Hematopoietic multipotent progenitor cell treated with erythropoietin and hydrocortisone succinate and interleukin-3 and kit ligand, for 6 days (in vitro differentiated cells): ENCODE results near the gene KIAA1328.
"Not testable (repeated sequence)": the region's sequence is repeated elsewhere in the genome, so short reads cannot be mapped to it uniquely, and the experiment has no call there.

ENCODE experiments used
- DNase-seq: peaks from one replicate; pipeline ENCODE4 v3.0.0-alpha.2; 2015

The KIAA1328 gene

DNA sequence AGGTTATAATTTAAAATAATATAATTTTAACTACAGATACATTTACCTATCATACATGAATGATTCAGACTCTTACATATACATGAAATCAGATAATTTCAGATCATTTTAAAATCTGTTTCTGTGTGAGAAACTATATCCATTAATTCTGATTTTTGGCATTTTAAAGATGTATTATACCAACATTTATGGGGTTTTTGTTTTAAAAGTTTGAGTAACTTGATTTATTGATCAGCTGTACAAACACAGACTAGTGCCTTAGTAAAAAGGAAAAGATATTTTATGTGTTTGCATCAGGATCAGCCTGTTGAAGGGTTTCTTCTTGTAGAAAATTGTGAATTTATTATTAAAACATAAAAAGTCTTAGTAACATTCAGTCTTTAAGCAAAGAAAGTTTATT lies 59.9 kb downstream of the KIAA1328 start:
- DNase-seq: no peak

DNA sequence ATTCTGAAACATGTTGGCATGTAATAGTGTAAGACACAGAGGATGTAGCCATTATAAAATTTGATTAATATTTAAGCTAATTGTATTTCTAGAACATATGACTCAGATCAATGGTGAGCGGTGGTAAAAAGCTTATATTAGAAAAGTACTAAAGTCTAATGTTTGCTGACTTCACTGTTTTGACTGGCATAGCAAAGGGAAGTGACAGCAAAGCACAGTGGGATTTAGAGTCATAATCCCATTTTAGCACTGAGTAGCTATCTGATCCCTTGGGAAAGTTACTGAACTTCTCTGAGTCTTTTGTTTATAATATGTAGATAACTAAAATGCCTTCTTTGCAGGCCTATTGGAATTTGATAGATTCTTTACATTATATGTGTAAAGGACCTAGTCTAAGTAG lies 60.4 kb downstream of the KIAA1328 start:
- no peak for DNase-seq

DNA sequence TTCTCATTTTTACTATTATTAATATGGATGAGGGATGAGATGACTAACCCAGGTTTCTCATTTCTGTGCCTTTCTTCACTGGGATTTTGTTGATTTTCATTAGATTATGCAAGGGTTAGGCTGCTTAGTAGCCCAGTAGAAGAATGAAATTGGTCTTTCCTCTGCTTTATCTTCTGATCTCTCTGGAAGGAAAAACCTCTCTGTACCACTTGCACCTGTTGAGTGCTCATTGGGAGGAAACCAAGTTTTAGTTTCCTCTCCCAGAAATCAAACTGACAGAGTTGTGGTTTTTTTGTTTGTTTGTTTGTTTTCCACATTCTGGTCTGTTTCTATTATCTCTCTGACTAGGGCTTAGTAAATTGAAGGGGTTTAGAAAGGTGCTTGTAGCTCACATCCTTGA lies 60.8 kb downstream of the KIAA1328 start:
- DNase-seq: no peak

DNA sequence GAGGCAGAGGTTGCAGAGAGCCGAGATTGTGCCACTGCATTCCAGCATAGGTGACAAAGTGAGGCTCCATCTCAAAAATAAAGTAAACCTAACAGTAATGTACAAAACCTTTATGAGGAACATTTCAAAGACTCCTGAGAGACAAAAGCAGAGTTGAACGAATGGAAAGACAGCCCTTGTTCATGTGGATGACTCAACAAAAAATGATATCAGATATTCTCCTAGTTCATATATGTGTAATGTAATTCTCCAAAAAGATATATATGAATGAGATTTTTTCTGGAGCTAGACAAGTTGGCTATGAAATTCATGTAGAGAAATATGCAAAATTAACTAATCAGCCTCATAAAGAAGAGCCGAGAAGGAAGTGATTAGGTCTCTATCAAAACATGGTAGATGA lies 61.7 kb downstream of the KIAA1328 start:
- DNase-seq: peak; percentile 9

DNA sequence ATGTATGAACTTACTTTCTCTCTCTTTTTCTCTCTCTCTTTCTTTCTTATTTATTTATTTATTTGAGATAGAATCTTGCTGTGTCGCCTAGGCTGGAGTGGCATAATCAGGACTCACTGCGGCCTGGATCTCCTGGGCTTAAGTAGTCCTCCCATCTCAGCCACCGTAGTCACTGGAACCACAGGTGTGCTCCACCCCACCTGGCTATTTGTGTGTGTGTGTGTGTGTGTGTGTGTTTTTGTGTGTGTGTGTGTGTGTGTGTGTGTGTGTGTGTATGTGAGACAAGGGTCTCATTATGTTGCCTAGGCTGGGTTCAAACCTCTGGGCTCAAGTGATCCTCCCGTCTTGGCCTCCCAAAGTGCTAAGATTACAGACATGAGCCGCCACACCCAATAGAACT lies 64.3 kb downstream of the KIAA1328 start:
- DNase-seq: no peak

DNA sequence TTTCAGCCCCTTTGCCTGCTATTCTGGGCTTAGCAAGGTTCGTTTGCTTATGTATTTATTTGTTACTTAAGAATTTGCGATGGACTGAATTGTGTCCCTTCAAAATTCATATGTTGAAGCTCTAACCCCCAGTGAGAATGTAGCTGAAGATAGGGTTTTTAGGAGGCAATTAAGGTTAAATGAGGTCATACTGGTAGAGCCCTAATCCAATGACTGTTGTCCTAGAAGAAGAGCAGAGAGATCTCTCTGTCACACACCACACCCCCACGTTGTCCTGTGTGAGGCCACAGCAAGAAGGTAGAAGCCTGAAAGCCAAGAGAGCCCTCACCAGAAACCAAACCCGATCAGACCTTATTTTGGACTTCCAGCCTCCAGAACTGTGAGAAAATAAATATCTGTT lies 66.7 kb downstream of the KIAA1328 start:
- peak; percentile 31 for DNase-seq

DNA sequence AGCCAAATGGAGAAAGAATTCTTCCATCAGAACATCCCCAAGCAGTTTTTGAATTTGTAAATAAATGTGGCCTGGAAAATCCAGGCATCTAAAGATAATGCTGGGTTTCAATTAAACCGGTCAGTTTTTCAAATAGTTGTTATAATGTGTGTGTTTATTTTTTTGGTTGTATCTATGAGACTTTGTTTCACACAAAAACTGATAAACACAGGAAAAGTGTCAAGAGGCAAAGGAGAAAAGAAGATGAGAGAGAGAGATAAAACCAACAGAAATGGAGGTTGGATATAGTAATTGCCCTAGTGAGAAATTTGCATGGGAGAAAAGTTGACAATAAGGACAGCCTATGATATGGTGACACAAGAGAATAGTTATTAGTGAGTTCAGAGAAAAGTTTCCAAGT lies 68.3 kb downstream of the KIAA1328 start:
- no peak for DNase-seq

DNA sequence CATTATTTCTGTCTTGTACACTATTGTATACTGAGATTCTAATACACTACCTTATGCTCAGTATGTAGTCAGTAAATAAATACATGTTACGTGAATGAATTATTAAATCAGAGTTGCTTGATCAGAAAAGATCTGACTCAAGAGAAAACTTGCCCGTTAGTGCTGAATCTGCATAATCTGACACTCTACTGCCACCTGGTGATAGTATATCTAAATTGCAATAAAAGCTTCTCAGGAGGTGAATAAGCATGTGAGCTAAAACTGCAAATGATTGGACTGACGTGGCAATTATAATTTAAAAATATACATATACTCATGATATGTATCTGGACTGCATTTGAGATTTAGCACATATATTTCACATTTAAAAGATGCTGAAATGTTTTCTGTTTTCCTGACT lies 70.4 kb downstream of the KIAA1328 start:
- peak; percentile 79 for DNase-seq

DNA sequence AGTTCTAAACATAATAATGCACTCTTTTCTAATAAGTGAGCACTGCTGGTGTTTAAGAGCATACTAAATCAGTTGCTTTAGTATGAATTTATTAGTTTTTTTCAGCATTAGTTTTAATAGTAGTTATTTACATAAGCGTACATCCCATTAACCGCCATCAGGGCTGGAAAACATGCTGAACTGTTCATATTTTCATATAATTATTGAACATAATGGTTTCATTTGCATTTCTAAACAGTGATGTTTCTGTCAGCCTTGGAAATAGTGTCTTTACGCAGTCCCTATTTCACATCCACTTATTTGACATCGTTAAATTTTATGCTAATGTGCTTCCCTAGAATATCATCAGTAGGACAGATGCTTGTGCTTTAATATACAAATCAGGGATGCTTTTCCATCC lies 71.5 kb downstream of the KIAA1328 start:
- no peak for DNase-seq

DNA sequence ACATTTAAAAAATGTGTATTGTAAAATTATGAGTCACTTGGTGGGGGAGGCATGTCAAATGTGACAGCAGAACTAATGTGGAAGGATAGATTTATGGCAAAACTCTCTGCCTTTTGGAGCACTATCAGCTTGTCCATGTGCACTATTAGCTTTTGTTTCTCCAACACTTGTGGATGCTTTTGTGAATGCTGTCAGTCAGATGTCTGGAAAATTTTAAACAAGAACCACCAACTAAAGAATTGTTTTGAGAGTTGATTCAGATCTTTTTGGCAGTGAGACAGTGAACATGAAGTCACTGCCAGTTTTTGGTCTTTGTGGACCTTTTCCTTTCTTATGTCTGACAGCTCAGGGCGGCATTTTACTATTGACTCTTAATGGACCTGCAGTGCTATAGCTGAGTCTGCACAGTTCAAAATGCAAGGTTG lies 72.4 kb downstream of the KIAA1328 start:
- DNase-seq: no peak

DNA sequence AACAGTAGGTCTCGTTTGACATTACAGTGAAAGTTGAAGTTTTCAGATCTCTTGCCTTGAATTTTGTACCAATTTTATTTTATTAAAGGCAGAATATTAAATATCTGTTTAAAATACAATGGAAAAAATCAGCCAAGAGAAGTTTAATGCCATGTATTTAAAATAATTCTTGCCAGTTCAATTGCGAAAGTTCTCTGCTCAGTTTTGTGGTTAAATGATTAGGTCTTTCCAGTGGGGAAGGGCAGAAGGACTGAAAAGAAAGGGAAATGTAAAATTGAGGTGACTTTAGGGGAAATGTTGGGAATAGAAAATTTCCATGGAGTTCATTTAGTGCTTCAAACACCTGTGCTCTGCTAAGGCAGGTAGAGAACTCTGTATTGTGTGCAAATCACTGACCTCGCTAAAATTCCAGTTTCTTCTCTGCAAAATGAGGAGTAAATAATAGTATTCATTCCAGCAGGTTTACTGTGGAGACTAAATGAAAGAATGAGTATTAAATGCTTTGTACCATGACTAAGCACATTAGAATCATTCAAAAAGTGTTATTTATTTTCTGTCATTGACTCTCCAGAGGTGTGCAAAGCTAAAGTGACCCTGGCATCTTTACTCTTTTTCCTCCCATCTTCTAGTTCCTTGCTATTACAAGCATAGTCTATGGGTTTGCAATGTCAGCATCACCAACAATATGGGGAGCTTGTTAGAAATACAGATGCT lies 74.4 kb downstream of the KIAA1328 start:
- DNase-seq: no peak

DNA sequence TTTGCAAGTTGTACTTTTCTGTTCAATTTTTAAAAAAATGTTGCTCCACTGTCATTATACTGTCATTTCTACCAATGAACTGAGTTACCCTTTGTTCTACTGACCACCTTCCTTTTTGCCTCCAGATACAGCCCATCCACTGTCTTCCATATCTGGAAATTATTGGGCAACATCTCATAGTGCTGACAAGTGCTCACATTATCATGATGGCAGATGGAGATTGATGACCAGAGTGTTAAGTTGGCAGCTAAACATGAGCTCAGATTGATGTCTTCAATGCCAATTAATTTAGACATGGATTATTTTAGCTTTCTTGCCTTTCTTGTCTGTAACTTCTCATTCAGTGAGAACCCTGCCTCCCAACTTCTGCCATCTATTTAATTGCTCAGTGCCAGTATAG lies 76.6 kb downstream of the KIAA1328 start:
- DNase-seq: no peak

DNA sequence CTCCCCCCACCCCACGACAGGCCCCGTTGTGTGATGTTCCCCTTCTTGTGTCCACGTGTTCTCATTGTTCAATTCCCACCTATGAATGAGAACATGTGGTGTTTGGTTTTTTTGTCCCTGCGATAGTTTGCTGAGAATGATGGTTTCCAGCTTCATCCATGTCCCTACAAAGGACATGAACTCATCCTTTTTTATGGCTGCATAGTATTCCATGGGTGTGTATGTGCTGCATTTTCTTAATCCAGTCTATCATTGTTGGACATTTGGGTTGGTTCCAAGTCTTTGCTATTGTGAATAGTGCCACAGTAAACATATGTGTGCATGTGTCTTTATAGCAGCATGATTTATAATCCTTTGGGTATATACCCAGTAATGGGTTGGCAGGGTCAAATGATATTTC lies 80.4 kb downstream of the KIAA1328 start:
- not testable (repeated sequence) for DNase-seq

DNA sequence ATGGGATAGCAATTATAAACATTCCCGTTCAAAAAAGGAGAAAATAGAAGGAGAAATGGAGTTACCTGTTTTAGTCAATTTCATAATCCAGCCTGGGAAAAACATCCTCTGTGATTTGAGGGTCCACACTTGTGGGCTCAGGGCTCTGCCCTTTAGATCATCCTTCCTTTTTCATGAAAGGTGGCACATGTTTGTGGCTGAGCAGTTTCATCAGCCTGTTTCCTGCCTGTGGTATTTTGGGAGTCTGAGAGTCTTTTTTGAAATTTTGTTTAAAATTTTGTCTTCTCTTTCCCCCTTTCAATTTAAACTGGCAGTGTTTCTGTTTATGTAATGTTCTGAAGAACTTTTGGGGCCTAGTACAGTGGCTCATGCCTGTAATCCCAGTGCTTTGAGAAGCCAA lies 84.0 kb downstream of the KIAA1328 start:
- peak; percentile 13 for DNase-seq

DNA sequence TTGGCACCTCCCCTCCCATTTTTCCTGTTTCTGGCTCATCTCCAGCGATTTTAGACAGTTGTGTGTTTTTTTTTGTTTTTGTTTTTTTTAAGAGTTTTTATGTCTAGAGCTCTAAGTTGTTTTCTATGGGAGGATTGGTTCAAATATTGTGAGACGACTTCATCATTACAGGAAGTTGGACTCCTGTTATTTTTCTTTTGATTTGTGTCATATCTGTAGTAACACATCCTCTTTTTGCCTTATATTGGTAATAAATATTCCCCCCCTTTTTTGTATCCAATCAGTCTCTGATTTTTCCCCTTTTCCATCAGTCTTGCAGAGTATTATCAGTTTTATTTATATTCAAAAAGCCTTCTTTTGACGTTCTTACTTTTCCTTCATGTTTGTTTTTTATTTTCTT lies 89.0 kb downstream of the KIAA1328 start:
- DNase-seq: no peak

DNA sequence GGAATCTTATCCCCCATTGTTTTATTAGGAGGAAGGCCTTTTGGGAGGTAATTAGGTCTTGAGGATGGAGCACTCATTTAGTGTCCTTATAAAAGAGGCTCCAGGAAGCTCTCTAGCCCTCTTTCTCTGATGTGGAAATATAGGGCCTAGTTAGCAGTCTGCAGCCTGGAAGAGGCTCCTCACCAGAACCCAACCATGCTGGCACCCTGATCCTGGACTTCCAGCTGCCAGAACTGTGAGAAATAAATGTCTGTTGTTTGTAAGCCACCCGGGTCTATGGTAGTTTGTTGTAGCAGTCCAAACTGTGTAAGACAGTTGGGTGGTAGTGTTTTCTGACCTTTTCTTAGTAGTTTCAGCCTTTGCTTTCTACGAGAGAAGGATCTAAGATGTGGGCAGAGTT lies 100.7 kb downstream of the KIAA1328 start:
- no peak for DNase-seq

DNA sequence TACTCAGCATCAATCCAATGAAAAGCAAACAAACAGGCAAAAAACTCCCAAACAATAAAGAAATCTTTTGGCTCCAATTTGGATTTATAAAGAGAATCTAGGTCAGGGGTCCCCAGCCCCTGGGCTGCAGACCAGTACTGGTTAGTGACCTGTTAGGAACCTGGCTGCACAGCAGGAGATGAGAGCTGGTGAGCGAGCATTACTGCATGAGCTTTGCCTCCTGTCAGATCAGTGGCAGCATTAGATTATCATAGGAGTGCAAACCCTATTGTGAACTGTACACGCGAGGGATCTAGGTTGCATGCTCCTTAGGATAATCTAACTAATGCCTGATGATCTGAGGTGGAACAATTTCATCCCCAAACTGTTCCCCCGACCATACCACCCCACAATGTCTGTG lies 102.2 kb downstream of the KIAA1328 start:
- DNase-seq: no peak

DNA sequence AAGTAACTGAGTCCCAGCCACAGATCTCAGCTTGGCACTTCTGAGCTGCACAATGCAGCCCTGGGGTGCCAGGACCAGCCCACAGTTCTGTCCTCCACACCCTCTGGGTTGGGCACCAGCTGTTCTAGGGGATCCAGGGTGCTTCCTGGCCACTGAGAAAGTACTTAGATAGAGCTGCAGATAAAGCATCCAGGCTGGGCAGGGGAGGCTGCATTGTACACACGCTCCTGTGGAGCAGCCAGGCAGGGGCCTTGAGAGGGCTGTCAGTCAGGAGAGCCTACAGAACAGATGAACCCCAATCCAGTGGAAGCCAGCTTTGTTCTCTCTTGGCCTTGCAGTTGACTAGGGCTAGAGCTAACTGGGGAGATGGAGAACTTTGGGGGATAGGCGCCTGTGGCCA lies 104.6 kb downstream of the KIAA1328 start:
- DNase-seq: no peak

DNA sequence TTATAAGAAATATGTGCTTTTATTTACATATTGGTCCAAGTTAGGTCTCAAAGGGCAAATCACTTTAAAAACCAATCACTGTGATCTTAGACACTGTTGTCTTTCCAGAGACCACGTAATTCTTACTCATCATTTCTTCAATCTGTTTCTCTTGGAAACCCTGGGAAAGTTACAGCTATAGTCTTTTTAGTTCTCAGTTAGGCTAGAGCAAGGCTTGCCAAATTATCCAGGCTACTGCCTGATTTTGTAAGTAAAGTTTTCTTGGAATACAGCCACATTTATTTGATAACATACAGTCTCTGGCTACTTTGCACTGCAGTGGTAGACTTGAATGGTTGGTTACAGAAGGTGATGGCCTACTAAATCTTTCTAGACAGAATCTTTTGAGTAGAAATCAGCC lies 106.0 kb downstream of the KIAA1328 start:
- DNase-seq: no peak

DNA sequence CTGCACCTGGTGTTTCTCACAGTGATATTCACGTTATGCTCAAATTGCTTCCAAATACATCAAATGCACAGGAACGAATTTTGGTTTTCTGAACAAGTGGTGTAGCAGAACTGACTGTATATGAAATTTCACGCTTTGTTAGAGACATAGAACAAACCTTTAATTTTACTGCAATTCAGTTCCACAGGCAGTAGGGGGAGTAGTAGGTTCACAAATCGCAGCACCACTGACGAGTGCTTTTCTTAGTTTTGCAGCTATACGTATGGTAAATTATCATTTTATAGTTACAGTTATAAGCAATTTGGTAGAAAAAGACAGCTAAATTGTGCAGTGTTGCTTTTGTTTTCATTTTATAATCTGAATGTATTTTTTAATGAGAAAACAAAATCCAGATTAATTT lies 113.3 kb downstream of the KIAA1328 start:
- DNase-seq: peak; percentile 66

DNA sequence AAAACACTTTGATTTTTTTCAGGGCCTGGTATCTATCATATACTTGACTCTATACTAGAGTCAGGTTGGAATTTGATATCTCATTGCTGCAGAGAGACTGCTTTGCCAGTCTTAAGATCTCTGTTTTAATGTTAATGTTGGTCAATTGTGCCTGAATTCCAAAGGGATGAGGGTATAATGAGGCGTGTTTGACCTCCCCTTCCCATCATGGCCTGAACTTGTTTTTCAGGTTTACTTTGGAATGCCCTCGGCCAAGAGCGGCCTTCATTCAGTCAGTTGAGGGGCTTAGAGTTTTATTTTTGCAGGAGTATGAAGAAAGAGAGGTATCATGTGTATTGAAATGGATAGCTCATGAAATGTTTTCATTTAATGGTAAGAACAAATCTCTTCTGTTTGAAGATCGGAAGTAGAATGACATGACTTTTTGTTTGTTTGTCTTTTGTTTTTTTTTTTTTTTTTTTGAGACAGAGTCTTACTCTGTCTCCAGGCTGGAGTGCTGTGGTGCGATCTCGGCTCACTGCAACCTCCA lies 119.0 kb downstream of the KIAA1328 start:
- DNase-seq: no peak

DNA sequence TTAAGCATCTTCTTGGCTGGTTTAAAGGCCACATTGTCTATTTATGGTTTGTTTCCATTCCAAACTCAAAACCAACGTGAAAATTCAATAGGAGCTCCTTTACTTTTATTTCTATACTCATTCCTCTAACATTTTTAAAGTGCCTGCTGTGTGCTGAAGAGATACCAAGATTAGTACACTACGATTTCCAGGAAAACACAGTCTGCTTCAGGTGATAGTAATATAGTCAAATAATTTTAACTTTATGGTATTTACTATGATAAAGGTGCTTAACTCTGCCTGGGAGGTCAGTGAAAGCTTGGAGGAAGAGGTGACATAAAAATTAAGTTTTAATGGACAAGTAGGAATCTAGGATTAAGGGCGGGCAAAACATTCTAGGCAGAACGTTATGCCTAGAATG lies 121.4 kb downstream of the KIAA1328 start:
- DNase-seq: no peak

DNA sequence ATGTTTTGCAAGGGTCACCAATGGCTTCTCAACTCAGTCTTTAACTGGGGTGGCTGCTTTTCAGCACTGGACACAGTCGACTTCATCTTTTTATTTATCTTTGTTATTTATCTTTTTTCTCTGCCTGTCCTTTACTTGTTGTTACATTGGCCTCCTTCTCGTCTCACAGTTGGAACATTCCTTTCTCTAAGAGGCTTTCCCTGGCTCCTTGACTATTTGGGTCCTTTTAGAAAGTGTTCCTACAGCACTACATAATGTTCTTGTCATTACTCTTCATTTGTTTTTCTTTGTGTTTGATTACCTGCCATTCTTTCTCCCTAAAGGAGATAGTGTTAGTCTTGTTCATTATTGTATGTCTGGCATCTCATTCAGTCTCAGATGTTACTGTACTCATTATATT lies 122.0 kb downstream of the KIAA1328 start:
- DNase-seq: no peak

DNA sequence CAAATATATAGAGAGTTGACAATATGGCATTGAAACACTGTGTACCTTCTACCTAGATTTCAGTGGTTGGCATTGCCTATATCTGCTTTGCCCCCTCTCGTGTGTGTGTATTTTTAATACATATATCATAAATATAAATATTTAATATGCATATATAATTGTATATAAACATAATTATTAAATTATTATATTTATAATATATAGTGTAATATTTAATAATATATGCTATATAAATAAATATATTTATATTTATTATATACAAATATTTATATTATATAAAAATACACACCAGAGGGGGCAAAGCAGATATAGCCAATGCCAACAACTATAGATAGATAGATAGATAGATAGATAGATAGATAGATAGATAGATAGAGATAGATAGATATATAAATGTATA lies 124.1 kb downstream of the KIAA1328 start:
- no peak for DNase-seq

DNA sequence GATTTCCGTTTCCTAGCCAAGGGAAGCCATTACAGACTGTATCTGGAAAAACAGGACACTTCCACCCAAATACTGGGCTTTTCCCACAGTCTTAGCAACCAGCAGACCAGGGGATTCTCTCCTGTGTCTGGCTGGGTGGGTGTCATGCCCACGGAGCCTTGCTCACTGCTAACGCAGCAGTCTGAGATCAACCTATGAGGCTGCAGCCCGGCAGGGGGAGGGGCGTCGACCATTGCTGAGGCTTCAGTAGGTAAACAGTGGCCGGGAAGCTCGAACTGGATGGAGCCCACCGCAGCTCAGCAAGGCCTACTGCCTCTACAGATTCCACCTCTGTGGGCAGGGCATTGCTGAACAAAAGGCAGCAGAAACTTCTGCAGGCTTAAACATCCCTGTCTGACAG lies 131.1 kb downstream of the KIAA1328 start:
- no peak for DNase-seq
